BJ (cell line): ENCODE measurements around the gene NRP1. TPM values are rescaled to one million over a fixed set of nuclear protein-coding genes. Genes with fewer than 3 reads are reported as not detected.
A peak's percentile ranks its signal among the peaks of the same experiment; 100 is the strongest.

ENCODE experiments used
- CTCF ChIA-PET: fragments of 350-600 bp; formaldehyde crosslinking; extraction: SDS; loops from one replicate; lab custom pipeline; 2021; ENCODE audit warnings: antibody characterized with exemption, inconsistent platforms; lab: Yijun Ruan, JAX
- POLR2A ChIA-PET: fragments of 300-600 bp; sonication (Branson Sonifier 250); formaldehyde crosslinking; extraction: SDS; loops from one replicate; lab custom pipeline; 2021; ENCODE audit warnings: antibody characterized with exemption; lab: Charles Lee
- DNase-seq: peaks from one replicate; pipeline ENCODE4 v3.0.0-alpha.2; 2011; ENCODE audit warnings: low read depth
- H3K27me3 ChIP-seq: 2 replicates; pipeline ENCODE4 v1.6.0; 2011; ENCODE audit warnings: low read length; ENCODE audit not compliant: control insufficient read depth, insufficient read depth
- H3K36me3 ChIP-seq: 2 replicates; pipeline ENCODE4 v1.5.1; 2011; ENCODE audit warnings: low read length; ENCODE audit not compliant: control insufficient read depth, insufficient read depth
- H3K4me3 ChIP-seq: 2 replicates; pipeline ENCODE4 v1.5.1; 2011; ENCODE audit warnings: low read depth, mild to moderate bottlenecking, control low read depth, low read length
- CTCF ChIP-seq: IDR thresholded peaks from 2 replicates; pipeline ENCODE4 v1.5.1; 2011; ENCODE audit warnings: low read depth, mild to moderate bottlenecking, control low read depth, inconsistent platforms, low read length, moderate library complexity; ENCODE audit not compliant: insufficient read depth
- polyA plus RNA-seq: library from polyadenylated mRNA; depleted of rRNA; stranded (reverse); fragments of >200 nt; gene quantifications from 2 replicates; pipeline ENCODE4 v1.2.3, GENCODE V29; 2011

Gene NRP1
- polyA plus RNA-seq, 1 experiment, result 141 TPM

- DNase-seq, result no peak
- H3K36me3 ChIP-seq, result no peaks in the 10 kb centered on the region
- POLR2A ChIA-PET, result interaction anchor here (0.5 kb wide), 1 partner anchor 8 kb away, joined by 5 read pairs; no protein-coding TSS in a partner anchor
- no peaks in the 10 kb centered on the region for H3K27me3 ChIP-seq
- peak; percentile 68 for TF ChIP-seq CTCF
- CTCF ChIA-PET, result interaction anchor here (0.6 to 2.1 kb wide), 14 partner anchors 9 to 355 kb away, joined by 3 to 8 read pairs (median 4); no protein-coding TSS in a partner anchor
- no peak overlapping the region for H3K4me3 ChIP-seq
Measured at GRCh38 chr10:33155720-33156638, 178.5 kb downstream of the NRP1 start.

GRCh38 chr10:33154590-33154989 is 179.9 kb downstream of the NRP1 start:
- ChIA-PET POLR2A (no interaction called here), CTCF (interaction anchor here (1.1 to 2.1 kb wide), 2 partner anchors 11 to 145 kb away, joined by 3 to 8 read pairs; no protein-coding TSS in a partner anchor)
- no peak for DNase-seq
- no peaks in the 10 kb centered on the region for H3K27me3 ChIP-seq
- no peak for TF ChIP-seq CTCF
- H3K36me3 ChIP-seq, result no peaks in the 10 kb centered on the region
- no peak overlapping the region for H3K4me3 ChIP-seq

- POLR2A ChIA-PET, result no interaction called here
- CTCF ChIA-PET, result interaction anchor here (0.6 to 1.2 kb wide), 4 partner anchors 9 to 147 kb away, joined by 3 read pairs; no protein-coding TSS in a partner anchor
- Histone ChIP-seq H3K4me3 (no peak overlapping the region), H3K36me3 (no peaks in the 10 kb centered on the region), H3K27me3 (no peaks in the 10 kb centered on the region)
- no peak for DNase-seq
- TF ChIP-seq CTCF, result no peak
Measured at GRCh38 chr10:33153968-33154327, 180.5 kb downstream of the NRP1 start.

GRCh38 chr10:33153251-33153967 is 181.1 kb downstream of the NRP1 start:
- POLR2A ChIA-PET, result interaction anchor here (0.5 kb wide), 1 partner anchor 87 kb away, joined by 4 read pairs; no protein-coding TSS in a partner anchor
- CTCF ChIA-PET, result interaction anchor here (0.6 to 2.8 kb wide), 7 partner anchors 9 to 147 kb away, joined by 3 to 11 read pairs (median 3); no protein-coding TSS in a partner anchor
- TF ChIP-seq CTCF, result no peak
- Histone ChIP-seq H3K36me3 (no peaks in the 10 kb centered on the region), H3K27me3 (no peaks in the 10 kb centered on the region), H3K4me3 (no peak overlapping the region)
- DNase-seq, result no peak
